HG03060 (cell line): Measurements from ENCODE around the gene UBL7.
"Not testable (repeated sequence)": the region's sequence is repeated elsewhere in the genome, so short reads cannot be mapped to it uniquely, and the experiment has no call there.

Experiments
- ATAC-seq: cut with Tn5 transposase; IDR thresholded peaks from one replicate; pipeline ENCODE4 v1.9.1; 2021; ENCODE audit warnings: low read depth, moderate number of reproducible peaks; ENCODE audit not compliant: unreplicated experiment

UBL7 gene

GRCh38 chr15:74464897-74465296 is 3.9 kb upstream of the UBL7 start:
- ATAC-seq: no peak

GRCh38 chr15:74464216-74464615 is 3.3 kb upstream of the UBL7 start:
- no peak for ATAC-seq

GRCh38 chr15:74463634-74464033 is 2.7 kb upstream of the UBL7 start:
- no peak for ATAC-seq

DNA sequence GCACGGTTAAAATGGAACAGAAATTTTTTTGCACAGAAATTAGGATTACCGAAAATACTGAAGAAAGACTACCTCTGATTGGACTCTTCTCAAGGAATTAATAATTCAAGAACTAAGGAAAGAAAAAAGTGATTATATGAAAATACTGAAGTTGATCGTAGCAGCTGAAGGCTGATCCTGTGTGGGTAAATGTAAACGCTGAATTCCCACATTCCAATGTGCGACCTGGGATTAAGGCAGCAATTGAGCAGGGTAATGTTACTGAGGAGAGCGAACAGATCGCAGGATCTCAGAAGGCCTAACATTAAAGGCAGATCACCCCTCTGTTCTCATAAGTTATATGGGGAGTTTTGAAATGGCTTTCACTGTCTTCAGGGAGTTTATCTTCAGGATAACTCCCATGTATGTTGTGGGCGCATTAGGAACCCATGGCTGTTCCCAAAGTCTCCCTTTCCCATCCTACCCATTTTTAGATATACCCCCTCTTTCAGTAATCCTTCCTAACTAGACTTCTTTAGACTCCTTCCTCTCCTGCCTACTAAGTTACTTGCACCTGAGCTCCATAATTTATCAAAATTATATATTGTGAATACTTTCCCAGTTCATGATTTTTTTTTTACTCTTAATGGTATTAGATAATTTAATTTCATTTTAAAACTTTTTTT is 1.0 kb upstream of the UBL7 start:
- ATAC-seq: no peak

GRCh38 chr15:74460298-74460697 is 662 bp downstream of the UBL7 start:
- ATAC-seq: no peak

- ATAC-seq: not testable (repeated sequence)
Observed at GRCh38 chr15:74459798-74460197, 1.2 kb downstream of the UBL7 start.

GRCh38 chr15:74458473-74458872 is 2.5 kb downstream of the UBL7 start:
- no peak for ATAC-seq

DNA sequence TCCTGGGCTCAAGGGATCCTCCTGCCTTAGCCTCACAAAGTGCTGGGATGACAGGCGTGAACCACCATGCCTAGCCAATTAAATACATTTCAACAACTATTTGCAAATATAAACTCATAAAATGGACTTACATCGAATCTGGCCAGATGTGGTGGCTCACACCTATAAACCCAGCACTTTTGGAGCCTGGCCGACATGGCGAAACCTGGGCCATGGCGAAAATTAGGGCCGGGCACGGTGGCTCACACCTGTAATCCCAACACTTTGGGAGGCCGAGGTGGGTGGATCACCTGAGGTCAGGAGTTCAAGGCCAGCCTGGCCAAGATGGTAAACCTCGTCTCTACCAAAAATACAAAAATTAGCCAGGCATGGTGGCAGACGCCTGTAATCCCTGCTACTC is 3.9 kb downstream of the UBL7 start:
- ATAC-seq: not testable (repeated sequence)

- no peak for ATAC-seq
Observed at GRCh38 chr15:74454764-74455500, 6.0 kb downstream of the UBL7 start.

- ATAC-seq: no peak
Observed at GRCh38 chr15:74453925-74454763, 6.8 kb downstream of the UBL7 start.

DNA sequence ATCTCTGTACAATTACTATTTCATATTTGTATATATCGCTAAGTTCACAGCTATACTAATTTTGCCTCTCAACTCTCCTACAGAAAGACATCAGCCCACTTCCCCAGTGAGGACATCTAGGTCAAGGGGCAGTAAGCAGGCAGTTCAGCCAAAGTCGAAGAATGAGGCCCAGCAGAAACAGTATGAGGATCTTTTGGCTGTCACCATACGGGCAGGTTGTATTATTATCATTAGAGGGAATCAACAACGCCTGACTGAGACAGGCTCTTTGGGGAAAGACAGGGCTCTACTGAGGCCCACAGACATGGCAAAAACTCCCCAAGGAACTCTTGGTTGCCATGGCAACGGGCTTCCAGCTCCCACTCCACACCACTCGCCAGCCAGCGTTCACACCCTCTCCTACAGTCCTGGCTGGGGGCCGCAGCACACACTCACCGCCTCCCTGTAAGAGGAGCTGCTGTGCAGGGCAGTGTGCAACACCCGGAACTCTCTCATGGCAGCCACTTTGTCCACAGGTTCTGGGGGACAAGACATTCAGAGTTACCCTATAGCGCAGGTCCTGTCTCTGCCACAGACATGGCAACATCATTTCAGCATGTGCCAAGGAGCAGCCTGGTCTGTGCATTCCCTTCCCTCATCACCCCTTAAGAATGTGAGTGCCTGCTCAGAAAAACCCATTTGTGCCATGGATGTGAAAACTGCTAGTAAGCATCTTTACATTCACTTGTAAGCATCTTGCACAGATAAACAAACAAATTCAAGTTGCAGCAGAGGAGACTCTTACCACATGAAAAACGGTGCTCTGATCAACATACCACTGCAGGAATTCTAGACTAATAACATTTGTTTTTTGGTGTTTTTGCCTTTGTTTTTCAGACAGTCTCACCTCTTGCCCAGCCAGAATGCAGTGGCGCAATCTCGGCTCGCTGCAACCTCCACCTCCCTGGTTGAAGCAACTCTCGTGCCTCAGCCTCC is 8.8 kb downstream of the UBL7 start:
- ATAC-seq: no peak

DNA sequence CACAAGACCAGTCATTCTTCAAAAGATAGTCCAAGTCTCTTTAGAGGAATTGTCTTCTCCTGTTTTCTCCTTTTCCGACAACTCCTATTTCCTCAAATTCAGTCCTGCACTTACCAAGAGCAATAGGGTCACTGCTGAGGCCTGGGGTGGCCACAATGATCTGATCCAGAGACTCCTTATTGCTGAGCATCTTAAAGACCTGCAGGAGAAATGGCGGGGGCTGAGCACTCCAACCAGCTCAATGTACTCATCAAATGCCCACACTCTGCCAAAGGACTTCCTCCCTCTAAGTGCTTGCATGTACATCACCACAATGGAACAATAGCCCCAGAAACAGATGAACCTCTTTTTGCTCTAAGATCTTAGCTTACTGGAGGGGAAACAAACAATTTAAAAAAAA is 9.6 kb downstream of the UBL7 start:
- ATAC-seq: no peak

DNA sequence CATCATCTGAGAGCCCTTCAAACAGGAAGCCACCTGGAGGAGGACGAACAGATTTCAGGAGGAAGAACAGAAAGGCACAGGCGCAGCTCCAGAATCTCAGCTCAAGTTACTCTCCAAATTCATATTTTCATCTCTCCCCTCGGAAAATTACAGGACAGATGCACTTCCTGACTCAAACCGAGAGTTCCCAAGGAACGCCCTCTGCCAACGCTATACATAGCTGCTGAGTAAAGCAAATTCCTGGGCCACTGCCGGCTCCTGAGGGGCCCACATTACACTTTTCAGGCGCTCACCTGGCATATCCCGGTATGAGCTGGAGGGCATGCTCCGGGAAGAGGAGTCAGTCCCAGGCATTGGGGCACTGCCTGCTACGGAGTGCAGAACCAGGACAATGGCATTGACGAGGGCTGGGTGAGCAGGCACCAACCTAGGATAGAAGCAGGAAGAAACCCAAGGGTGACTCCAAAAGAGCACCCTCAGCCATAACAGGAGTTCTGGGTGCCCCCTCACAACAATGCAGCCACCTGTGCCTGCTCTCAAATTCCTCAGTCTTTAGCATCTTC is 11.2 kb downstream of the UBL7 start:
- no peak for ATAC-seq

DNA sequence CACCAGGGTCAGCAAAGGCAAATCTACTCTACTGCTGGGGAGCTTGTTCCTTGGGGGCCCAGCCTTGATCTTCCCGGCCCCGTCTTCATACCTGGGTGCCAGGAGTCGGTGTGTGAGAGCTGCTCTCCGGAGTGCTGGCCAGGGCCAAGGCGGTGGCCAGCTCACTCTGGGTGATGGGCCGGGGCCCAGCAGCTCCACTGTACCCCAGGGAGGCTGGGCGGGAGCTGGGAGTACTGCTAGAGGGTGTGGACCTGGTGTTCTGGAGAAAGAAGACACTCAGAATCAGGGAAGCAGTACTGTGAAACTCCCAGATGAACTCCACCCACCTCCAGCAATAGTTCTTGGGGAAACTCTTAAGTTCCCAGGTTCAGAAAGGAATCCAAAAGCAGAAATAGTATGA is 11.9 kb downstream of the UBL7 start:
- no peak for ATAC-seq

GRCh38 chr15:74445816-74446763 is 14.9 kb downstream of the UBL7 start:
- ATAC-seq: no peak

DNA sequence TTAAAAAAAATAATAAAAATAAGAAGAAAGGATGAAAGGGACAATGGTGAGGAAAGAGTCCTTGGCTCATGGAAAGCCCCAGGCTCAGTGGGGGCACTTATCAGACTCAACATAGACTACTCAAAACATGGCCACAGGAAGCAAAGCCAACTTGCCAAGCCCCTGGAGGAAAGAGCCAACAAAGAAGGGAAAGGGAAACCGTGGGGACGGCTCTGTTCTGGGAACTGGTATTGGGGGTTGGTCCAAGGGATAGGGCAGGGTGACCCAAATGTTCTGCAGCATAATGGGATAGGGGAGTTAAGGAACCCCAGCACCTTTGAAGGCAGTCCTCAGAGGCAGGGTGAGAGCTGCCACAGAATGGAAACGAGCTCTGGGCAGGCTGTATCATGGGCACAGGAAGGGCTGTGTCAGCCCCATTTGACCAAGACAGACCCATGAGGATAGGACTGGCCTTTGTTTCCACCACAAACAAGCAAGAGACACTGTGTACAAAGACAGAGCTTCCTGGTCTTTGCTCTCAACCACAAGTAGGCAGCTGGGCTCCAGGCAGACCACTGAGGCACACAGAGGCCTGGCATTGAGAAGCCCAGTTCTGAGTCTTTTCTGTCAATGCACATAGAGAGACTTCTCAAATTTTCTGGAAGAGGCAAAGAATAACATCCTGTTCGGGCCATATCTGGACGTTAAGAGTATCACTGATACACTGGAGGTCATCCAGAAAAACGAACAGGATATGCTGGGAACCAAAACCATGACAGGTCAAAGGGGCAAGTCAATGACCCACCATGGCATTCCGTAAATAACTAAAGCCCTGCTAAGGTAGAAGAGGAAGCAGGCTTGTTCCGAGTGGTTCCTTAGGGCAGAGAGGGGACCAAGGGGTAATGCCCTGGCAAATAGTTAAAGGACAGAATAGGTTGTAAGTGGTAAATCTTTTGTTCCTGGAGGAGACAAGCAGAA is 16.6 kb downstream of the UBL7 start:
- no peak for ATAC-seq

DNA sequence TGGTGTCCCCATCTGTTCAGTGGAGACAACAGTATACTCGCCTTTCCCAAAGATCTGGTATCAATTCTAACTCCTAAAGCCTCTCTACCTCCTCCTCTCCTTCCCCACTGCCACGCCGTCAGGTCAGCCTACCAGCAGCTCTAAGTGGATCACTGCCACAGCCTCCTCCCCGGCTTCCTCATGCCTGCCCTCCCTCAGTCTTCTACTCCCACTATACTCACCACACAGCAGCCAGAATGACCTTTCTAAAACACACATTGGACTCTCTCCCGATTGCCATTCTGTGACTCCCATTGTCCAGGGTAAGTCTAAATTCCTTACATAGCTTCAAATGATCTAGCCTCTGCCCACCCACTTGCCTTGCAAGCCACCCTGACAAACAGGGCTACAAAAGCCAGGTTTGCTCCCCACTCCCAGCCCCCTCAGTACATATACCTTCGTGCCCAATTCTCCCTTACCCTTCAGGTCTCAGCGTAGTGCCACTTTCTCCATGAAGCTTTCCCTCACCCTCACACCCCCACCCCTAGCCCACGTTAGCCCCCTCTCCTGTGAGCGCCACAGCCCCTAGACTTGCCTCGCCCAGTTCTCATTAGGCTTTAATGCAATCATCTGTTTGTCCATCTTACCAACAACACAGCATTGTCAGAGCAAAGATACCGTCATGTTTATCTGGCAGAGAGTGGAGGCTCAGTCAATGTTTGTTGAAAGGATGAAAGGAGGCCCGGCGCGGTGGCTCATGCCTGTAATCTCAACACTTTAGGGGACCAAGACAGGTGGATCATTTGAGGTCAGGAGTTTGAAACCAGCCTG is 17.7 kb downstream of the UBL7 start:
- ATAC-seq: no peak
